IPS-15b (cell line): Measurements from ENCODE around the gene MPP3.

Experiments
- H3K27me3 ChIP-seq: one replicate; pipeline ENCODE4 v1.6.1; 2013; ENCODE audit warnings: low read length; ENCODE audit not compliant: control insufficient read depth, insufficient read depth
- H3K36me3 ChIP-seq: one replicate; pipeline ENCODE4 v1.6.1; 2013; ENCODE audit warnings: low read length; ENCODE audit not compliant: control insufficient read depth, insufficient read depth
- H3K4me1 ChIP-seq: one replicate; pipeline ENCODE4 v1.6.1; 2013; ENCODE audit warnings: mild to moderate bottlenecking, low read length; ENCODE audit not compliant: control insufficient read depth, insufficient read depth
- H3K4me3 ChIP-seq: one replicate; pipeline ENCODE4 v1.5.1; 2013; ENCODE audit warnings: low read depth, low read length
- H3K9ac ChIP-seq: one replicate; pipeline ENCODE4 v1.6.1; 2013; ENCODE audit warnings: low read depth, mild to moderate bottlenecking, low read length
- H3K9me3 ChIP-seq: one replicate; pipeline ENCODE4 v1.6.1; 2013; ENCODE audit warnings: mild to moderate bottlenecking, low read length; ENCODE audit not compliant: control insufficient read depth, insufficient read depth

Gene MPP3, protein sequence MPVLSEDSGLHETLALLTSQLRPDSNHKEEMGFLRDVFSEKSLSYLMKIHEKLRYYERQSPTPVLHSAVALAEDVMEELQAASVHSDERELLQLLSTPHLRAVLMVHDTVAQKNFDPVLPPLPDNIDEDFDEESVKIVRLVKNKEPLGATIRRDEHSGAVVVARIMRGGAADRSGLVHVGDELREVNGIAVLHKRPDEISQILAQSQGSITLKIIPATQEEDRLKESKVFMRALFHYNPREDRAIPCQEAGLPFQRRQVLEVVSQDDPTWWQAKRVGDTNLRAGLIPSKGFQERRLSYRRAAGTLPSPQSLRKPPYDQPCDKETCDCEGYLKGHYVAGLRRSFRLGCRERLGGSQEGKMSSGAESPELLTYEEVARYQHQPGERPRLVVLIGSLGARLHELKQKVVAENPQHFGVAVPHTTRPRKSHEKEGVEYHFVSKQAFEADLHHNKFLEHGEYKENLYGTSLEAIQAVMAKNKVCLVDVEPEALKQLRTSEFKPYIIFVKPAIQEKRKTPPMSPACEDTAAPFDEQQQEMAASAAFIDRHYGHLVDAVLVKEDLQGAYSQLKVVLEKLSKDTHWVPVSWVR

DNA sequence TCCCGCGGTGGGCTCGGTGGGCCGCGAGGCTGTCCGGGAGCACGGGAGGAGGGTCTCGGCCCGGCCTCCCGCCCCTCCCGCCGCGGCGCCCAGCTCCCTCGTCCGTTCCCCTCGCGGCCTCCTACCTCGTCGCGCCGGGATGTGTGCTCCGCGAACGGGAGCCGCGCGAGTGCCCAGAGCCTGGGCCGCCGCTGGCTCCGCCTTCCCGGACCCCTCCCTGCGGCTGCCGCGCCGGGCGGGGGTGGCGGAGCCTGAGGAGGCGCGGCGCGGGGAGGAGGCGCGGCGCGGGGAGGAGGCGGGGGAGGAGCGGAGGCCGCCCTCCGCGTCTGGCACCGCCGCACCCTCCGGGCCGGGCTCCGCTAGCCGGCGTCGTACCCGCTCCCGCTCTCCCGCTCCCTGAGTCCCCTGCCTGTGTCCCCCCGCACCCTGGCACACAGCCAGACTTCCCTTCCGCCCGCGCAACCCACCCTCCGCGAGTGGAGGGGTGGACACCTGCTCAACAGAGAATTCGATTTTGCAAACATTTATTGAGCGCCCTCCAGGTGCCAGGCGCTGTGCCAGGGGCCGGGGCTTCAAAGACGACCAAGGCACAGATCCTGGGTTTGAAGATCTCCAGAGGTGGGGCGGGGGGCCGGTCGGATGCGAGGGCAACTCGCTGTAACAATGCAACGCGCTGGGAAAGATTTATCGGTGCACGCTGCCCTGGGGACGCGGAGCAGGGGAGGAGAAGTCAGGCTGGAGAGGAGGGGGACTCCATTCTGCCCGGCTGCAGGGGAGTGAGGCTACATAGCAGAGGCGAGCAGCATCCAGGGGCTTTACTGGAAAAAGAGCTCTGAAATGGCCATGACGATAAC lies at the start of gene MPP3:
TSS of gene MPP3 (minus strand) at position 171 of the 854 bp plus-strand sequence. CDS start 1,240 bp downstream, outside the sequence.
- no peaks in the 10 kb centered on the region for H3K4me1 ChIP-seq
- H3K9ac ChIP-seq = no peak within 1 kb of the TSS
- peaks cover 24% of the 10 kb centered on the region for H3K27me3 ChIP-seq
- peak within 1 kb of the TSS; percentile 69 for H3K4me3 ChIP-seq
- H3K36me3 ChIP-seq = peaks cover 2% of the 10 kb centered on the region
- no peaks in the 10 kb centered on the region for H3K9me3 ChIP-seq

DNA sequence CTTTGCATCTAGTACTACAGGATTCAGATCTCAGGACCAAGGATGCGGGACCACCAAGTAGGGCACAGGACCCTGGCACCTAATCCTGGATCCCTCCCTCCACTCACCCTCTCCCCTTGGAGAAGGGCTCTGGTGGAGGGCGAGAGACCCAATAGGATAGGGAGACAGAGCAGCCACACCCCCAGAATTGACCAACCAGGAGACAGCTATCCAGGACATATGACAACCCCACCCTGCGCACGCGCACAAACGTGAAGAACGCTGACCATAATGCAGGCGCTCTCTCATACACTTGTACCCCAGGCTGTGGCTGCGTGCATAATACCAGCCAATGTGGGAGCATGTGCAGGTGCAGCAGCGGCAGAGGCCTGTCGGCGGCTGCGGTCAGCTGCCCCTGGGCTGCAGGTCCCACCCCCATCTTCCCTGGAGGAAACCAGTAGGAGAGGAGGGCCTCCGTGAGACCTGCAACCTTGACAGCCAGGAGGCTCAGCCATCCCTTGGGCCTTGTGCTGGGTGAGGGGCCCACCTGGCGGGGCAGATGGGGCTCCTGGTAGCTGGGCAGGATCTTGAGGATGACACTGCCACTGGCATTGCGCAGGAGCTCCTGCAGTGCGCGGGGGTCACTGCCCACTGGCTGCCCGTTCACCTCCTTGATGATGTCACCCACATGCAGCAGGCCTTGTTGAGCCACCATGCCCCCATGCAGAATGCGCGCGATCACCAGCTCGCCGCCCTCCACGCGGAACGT lies 49.0 kb upstream of the MPP3 start:
- Histone ChIP-seq H3K4me1 (no peaks in the 10 kb centered on the region), H3K9me3 (no peaks in the 10 kb centered on the region), H3K36me3 (peaks cover 14% of the 10 kb centered on the region), H3K4me3 (no peak overlapping the region), H3K9ac (no peak overlapping the region), H3K27me3 (no peaks in the 10 kb centered on the region)

DNA sequence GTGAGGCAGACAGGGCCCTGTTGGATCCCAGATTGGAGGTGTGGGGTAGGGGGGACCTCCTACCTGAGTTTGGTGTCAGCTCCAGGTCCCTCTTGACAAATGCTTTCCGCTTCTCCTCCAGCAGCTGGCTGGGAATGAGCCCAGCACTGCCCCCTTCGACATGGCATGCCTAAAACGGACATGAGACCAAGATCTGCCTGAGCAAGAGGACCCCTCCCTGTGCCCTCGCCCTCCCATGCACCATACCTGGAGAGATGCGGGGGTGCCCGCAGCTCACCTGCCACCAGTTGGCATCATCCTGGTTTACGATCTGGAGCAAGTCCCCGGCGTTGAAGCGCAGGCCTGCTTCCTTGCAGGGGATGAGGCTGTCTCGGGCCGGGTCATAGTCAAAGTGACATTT lies 48.2 kb upstream of the MPP3 start:
- no peaks in the 10 kb centered on the region for H3K4me1 ChIP-seq
- H3K9ac ChIP-seq = no peak overlapping the region
- H3K36me3 ChIP-seq = peaks cover 16% of the 10 kb centered on the region
- no peaks in the 10 kb centered on the region for H3K9me3 ChIP-seq
- no peak overlapping the region for H3K4me3 ChIP-seq
- no peaks in the 10 kb centered on the region for H3K27me3 ChIP-seq

DNA sequence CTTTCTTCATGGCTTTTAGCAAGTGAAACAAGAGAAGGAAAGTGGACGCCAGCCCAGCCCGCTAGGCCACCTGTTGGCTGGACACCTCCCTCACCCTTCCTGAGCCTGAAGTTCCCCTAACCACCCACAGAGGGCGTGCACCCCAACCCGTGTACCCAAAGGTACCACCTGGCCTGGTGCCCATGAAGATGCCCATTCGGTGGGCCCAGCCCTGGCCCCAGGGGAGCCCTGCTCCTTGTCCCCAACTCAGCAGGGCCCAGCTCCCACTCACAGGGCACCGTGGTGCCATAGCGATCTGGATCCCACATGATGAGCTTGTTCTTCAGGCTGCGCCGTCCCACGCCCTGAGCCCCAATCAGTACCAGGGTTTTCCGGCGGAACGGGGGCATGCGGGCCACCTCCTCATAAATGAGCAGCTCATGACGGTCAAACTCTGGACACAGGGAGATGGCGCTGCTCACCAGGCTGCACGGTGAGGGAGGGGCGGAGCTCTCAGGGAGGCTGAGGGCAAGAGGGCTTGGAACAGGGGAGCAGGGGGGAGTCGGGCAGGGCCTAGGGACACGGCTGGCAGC lies 47.6 kb upstream of the MPP3 start:
- no peaks in the 10 kb centered on the region for H3K4me1 ChIP-seq
- H3K27me3 ChIP-seq = no peaks in the 10 kb centered on the region
- H3K9ac ChIP-seq = no peak overlapping the region
- H3K9me3 ChIP-seq = no peaks in the 10 kb centered on the region
- peaks cover 16% of the 10 kb centered on the region for H3K36me3 ChIP-seq
- no peak overlapping the region for H3K4me3 ChIP-seq

DNA sequence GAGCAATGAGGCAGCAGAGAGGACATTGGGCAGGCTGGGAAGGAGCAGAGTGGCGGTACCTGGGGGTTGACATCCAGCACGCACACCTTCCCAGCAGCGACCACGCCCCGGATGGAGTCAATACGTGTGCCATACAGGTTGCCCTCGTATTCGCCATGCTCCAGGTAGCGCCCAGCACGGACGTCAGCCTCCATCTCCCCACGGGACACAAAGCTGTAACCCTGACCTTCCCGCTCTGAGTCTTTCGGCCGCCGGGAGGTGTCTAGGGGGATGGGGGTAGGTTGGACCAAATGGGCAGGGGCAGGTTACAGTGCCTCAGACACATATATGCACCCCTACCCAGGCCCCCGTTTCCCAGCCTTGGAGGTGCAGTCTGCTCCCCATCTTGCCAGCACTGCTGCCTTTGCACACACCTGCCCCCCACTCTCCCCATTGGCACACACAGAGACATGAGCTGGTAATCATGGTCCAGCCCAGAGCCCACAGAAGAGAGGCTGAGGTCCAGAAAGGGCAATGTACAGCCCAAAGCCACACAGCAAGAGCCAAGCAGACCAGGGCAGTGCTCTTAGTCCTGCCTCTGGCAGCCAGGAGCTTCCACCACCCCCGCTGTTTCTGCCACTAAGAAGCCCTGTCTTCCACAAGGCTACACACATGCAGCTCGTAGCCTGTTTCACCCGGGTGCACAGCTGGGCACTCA lies 46.9 kb upstream of the MPP3 start:
- Histone ChIP-seq H3K9me3 (no peaks in the 10 kb centered on the region), H3K4me3 (no peak overlapping the region), H3K27me3 (no peaks in the 10 kb centered on the region), H3K9ac (no peak overlapping the region), H3K36me3 (peaks cover 16% of the 10 kb centered on the region), H3K4me1 (no peaks in the 10 kb centered on the region)

DNA sequence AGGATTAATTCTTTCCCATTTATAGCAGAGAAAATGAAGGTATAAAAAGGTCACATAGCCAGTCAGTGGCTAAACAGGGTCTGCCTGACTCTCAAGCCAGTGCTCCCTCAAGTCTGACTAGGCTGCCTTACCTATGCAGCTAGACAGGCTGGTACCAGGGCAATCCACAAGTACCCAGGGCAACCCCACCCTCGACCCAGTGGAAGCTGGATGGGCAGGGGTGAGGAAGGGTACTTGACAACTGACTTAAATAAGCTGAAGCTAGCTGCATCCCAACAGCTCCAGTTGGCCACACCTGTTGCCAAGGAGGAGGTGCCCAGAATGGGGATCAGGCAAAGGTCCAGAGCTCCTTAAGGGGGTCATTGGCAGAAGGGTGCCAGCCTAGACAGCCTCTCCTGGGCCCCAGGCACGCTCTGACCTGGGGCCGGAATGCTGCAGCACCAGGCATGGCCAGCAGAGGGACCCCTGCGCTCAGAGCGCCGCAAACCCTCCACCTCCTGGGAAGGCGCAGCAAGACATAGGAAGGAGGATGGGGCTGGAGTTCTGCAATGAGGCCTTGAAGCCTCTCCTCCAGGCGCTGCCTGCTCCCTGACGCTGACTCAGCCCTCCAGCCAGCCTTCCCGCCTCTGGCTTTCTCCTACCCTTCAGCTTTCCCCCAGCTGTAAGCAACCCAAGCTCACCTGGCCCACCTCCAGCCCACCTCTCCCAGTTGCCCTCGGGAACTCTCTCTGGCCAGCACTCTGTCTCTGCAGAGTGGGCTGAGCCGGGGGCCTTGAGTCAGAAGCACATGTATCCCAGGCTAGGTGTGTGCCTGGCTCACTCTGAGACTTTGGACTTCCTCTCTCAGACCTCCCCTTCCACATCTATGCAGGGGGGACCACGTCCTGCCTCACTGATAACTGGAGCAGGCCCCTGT lies 45.6 kb upstream of the MPP3 start:
- no peak overlapping the region for H3K4me3 ChIP-seq
- no peaks in the 10 kb centered on the region for H3K9me3 ChIP-seq
- no peaks in the 10 kb centered on the region for H3K27me3 ChIP-seq
- peaks cover 16% of the 10 kb centered on the region for H3K36me3 ChIP-seq
- no peak overlapping the region for H3K9ac ChIP-seq
- no peaks in the 10 kb centered on the region for H3K4me1 ChIP-seq

DNA sequence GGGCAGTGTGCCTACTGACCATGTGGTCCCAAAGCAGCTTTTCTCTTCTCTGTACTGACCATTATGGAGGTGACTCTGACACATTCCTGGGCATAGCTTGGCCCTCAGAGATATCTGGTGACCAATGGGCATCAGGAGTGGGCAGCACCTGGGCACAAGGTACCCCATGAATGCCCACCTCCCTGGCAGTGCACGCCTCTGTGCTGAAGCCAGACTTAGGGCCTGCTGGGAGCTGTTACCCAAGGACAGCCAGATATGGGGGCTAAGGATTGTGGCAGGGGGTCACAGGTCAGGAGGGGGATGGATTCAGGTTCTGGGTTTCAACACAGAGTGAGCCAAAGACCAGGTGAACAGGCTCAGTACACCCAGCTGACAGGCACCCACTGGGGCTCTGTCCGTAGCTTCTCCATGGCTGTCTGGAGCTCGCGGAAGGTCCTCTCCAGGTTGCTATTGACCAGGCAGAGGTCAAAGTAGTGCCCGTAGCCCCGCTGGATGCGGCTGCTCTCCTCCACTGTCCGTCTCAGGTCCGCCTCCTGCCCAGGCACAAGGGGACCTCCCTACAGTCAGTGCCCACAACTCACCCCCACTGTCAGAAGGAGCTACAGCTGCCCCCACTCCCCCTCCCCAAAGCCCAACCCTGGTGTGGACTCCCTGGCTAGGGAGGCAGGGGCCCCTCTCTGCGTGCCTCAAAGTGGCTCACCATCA lies 44.7 kb upstream of the MPP3 start:
- Histone ChIP-seq H3K27me3 (no peaks in the 10 kb centered on the region), H3K9me3 (no peaks in the 10 kb centered on the region), H3K4me1 (no peaks in the 10 kb centered on the region), H3K36me3 (peaks cover 16% of the 10 kb centered on the region), H3K4me3 (no peak overlapping the region), H3K9ac (no peak overlapping the region)

DNA sequence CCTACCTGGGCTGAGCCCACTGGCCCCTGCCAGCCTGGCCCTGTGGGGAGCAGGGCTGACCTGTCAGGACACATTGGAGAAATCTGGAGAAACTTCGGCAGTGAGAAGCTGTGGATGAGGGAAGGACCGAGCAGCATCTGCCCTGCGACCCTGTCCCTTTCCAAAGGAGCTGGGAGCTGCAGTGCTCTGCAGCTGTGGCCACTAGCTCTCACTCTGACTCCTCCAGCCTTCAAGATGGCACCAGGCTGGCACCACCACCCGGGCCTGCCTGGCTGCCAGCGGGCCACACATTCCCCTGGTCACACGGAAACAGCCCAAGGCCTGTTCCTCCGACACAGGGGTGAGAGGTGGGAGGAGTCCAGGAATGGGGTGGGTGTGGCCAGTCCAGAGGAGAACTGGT lies 44.1 kb upstream of the MPP3 start:
- H3K9ac ChIP-seq = no peak overlapping the region
- peaks cover 13% of the 10 kb centered on the region for H3K36me3 ChIP-seq

DNA sequence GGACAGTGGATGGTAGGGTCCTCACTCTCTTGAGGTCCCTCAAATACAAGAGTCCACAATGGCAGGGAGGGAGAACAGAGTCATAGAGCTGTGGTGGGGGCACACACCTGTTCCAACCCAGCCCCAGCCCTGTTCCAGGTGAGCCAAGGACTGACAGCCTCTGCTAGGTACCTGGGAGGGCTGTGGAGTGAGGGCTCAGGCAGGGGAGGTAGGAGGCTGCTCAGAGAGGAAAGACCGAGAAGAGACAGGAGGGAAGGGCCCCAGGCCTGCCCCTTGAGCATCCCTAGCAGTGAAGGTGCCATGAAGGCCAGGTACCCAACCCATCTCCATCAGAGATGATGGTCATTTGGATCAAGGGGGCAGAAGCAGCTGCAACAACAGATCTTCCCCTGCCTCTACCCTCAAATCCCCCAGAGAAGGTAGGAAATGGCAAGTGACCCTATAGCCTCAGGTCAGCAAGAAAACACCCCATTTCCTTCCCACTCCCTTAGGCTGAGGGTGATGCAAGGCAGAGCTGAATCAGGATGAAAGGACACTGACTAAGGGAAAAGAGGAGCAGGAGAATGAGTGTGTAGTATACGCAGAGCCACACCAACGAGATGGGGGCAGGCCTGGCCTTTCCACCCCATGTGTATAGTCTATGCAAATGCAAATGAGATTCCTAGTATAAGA lies 42.7 kb upstream of the MPP3 start:
- H3K4me3 ChIP-seq = no peak overlapping the region
- H3K4me1 ChIP-seq = no peaks in the 10 kb centered on the region
- no peak overlapping the region for H3K9ac ChIP-seq
- H3K36me3 ChIP-seq = peaks cover 6% of the 10 kb centered on the region
- H3K9me3 ChIP-seq = no peaks in the 10 kb centered on the region
- no peaks in the 10 kb centered on the region for H3K27me3 ChIP-seq

More for the DNA sequence above, 44.1 kb upstream of the MPP3 start:
- H3K4me3 ChIP-seq = no peak overlapping the region
- H3K4me1 ChIP-seq = no peaks in the 10 kb centered on the region
- H3K9me3 ChIP-seq = no peaks in the 10 kb centered on the region
- H3K27me3 ChIP-seq = no peaks in the 10 kb centered on the region
